AG04449 (cell line): ENCODE measurements around the gene RAB40C.

ENCODE experiments used
- CTCF ChIA-PET: fragments of 350-600 bp; formaldehyde crosslinking; extraction: SDS; loops from one replicate; lab custom pipeline; 2021; ENCODE audit warnings: antibody characterized with exemption; lab: Yijun Ruan, JAX
- POLR2A ChIA-PET: fragments of 400-600, 350-600 bp; formaldehyde crosslinking; extraction: SDS; loops from one replicate; lab custom pipeline; 2020; ENCODE audit warnings: antibody characterized with exemption, inconsistent platforms; lab: Yijun Ruan, JAX
- DNase-seq: peaks from one replicate; pipeline ENCODE4 v3.0.0-alpha.2; 2010; ENCODE audit warnings: low read depth, low spot score
- H3K4me3 ChIP-seq: 2 replicates; pipeline ENCODE4 v1.5.1; 2011; ENCODE audit warnings: low read depth, mild to moderate bottlenecking, control low read depth, low read length
- TF ChIP-seq, protein P1 (sequence below): IDR thresholded peaks from one replicate; pipeline ENCODE4 v1.5.1; 2011; ENCODE audit warnings: mild to moderate bottlenecking, moderate library complexity, low read length, control low read depth, inconsistent platforms; ENCODE audit not compliant: insufficient read depth; ENCODE audit errors: missing control alignments

The RAB40C gene

DNA sequence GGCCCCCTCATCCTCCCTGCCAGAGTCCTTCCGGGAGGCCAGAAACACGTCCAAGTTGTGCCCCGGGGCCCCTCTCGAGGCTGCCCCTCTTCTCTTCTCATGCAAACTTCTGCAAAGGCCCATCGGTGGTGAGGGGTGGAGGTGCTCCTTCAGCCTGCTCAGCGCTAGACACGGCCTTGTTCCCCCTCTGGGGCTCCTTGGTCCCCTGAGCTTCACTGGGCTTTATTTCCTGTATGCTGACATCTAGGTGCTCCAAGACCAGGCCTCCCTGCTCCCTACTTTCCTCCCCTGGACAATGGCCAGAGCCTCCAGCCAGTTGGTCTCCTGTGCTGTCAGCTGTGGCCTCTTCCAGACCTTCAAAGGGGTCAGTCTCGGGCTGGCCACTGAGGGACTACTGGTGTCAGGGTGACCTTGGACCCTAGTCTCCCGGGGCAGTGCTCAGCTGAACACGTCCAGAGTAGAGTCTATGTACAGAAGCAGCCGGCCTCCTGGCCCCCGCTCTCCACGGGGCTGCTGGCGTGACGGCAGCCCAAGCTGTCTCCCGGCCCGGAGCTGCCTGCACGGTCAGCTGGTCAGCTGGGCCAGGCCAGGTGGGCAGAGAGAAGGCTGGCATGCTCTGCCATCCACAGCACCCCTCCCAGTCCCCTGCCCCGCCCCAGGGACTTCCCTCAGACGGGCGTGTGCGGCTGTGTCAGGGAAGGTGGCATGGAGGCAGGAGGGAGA lies 31.4 kb upstream of the RAB40C start:
- TF ChIP-seq, protein P1, sequence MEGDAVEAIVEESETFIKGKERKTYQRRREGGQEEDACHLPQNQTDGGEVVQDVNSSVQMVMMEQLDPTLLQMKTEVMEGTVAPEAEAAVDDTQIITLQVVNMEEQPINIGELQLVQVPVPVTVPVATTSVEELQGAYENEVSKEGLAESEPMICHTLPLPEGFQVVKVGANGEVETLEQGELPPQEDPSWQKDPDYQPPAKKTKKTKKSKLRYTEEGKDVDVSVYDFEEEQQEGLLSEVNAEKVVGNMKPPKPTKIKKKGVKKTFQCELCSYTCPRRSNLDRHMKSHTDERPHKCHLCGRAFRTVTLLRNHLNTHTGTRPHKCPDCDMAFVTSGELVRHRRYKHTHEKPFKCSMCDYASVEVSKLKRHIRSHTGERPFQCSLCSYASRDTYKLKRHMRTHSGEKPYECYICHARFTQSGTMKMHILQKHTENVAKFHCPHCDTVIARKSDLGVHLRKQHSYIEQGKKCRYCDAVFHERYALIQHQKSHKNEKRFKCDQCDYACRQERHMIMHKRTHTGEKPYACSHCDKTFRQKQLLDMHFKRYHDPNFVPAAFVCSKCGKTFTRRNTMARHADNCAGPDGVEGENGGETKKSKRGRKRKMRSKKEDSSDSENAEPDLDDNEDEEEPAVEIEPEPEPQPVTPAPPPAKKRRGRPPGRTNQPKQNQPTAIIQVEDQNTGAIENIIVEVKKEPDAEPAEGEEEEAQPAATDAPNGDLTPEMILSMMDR = no peak
- H3K4me3 ChIP-seq = no peak overlapping the region
- DNase-seq = no peak
- POLR2A ChIA-PET = no interaction called here
- CTCF ChIA-PET = no interaction called here

DNA sequence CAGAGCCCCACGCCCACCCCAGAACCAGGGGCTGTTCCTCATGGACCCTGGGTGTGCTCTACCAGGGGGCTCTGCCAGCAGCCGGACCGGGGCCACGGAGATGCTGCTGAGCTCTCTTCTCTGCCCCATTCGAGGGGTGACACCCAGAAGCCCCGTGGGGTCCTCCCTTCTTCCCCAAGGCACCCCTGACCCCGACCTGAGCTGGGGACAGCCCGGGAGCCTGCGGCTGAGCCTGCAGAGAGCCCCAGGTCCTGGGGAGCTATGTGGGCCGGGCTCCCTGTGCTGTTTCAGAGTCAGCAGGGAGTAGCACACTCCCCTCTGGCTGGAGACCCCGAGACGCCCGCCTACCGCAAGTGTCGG lies 30.9 kb upstream of the RAB40C start:
- TF ChIP-seq, protein P1 = no peak
- no peak for DNase-seq
- ChIA-PET CTCF (no interaction called here), POLR2A (no interaction called here)
- no peak overlapping the region for H3K4me3 ChIP-seq

DNA sequence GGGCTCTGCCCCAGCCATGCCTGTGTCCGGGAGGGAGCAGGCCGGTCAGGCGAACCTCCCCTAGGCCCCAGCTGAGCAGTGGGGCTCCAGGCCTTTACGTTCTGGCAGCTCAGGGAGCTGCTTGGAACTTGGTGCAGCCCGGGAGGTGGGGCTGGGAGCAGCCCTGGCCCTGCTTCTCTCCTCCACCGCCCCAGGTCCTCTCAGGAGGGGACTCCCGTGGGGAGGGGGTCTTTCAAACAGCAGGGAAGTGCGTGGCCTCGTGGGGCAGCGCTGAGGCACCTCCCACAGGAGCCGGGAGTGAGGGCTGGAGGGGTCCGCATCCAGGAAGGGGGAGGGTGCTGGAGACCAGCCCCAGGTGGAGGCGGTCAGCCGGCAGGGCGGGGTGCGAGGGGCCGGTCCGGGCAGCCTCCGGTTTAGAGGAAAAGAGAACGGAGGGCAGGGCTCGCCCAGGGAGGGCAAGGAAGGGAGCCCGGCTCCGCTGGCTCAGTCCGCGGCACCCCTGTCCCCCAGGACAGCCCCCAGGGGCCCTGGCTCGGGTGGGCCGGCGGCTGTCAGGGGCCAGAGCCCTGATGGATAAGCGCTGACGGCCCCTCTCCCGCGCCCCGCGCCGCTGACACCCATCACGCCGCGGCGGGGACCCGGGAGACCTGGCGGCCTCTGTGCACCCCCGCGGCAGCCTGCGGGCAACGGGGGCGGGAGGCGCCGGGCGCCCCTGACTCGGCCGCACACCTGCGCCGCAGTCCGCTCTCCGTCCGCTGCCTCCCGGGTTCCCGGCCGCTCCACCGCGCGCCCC lies 30.3 kb upstream of the RAB40C start:
- TF ChIP-seq, protein P1 = no peak
- ChIA-PET CTCF (no interaction called here), POLR2A (no interaction called here)
- no peak for DNase-seq
- no peak overlapping the region for H3K4me3 ChIP-seq

DNA sequence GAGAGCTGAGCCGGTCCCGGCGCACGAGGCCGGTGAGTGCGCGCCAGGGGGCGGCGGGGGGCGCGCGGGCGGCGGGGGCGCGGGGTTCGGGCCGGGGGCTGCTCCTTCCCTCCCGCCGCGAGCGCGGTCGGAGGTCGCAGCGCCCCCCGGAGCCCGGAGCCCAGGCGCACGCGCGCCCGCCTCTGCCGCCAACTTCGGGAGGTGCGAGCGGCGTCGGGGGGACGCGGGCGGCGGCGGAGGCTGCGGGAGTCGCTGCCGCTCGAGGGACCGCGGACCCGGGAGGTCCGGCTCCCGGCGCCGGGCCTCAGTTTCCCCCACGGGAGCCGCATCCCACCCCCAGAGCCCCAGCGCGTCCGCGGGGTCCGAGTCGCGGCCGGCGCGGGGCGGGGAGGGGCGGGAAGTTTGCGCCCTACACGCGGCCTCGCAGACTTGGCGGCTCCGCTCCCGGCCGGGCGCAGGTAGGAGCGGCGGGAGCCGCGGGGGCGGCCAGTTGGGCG lies 29.6 kb upstream of the RAB40C start, which contains the start of gene PRR35:
Gene PRR35 (plus strand): TSS at position 191 of the 497 bp plus-strand sequence. CDS start 2,901 bp downstream, outside the sequence.
- ChIA-PET CTCF (no interaction called here), POLR2A (no interaction called here)
- no peak within 1 kb of the TSS for H3K4me3 ChIP-seq
- DNase-seq = no peak
- TF ChIP-seq, protein P1 = no peak

DNA sequence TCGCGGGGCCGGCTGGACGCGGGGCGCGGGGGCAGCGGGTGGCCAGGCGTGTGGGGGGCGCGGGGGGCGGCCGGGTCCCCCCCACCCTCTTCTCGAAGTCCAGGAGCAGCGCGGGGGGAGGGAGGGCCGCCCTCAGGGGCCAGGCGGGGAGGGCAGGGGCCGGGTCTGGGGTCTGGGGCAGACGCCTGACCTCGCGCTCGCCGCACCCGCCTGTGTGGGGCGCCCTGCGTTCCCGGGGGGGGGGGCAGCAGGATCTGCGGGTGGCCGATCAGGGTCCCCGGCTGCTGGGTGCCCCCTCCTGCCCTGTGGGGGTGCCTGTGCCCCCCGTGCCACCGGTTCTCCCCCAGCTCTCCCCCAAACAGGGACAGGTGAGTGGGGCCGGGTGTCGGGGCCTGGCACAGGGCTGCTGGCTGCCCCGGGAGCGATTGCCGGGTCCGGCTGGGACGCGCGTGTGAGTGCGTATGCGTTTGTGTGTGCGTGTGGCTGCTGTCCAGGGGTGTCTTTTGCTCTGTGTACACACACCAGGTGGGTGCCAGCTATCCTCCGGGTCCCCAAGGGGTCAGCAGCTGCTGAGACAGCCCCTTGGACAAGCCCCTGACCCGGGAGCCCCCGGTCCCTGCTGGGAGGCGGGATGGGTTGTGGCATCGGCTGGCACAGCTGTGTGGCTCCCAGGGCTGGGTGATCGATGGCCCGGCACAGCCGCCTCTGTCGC lies 29.0 kb upstream of the RAB40C start:
- H3K4me3 ChIP-seq = no peak overlapping the region
- DNase-seq = no peak
- TF ChIP-seq, protein P1 = no peak
- ChIA-PET CTCF (no interaction called here), POLR2A (no interaction called here)

DNA sequence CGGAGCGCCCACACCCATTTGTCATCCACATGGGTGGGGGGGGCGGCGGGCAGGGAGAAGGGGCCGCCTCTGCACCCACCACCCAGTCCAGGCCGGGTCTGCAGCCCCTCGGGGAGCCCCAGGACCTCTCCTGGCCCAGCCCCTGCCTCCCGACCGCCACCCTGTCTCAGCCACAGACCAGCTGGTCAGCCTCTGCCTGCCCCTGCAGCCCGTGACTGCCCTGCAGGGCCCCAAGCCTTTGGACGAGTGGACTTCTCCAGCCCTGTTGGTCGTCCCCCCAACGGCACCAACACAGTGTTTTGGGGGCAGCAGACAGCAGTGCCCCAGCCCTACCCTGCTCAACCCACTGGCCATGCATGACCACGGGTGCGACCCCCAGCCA lies 28.5 kb upstream of the RAB40C start:
- POLR2A ChIA-PET = no interaction called here
- TF ChIP-seq, protein P1 = no peak
- H3K4me3 ChIP-seq = no peak overlapping the region
- DNase-seq = no peak
- CTCF ChIA-PET = no interaction called here
